Activated CD8-positive, alpha-beta memory T cell treated with anti-CD3 and anti-CD28 coated beads, Interleukin-2, amount 10 ng/mL, durations not matched to agents 7 days and 5 days (primary cell): ENCODE data around the gene RRP1. TPM values are rescaled to one million over a fixed set of nuclear protein-coding genes. Genes with fewer than 3 reads are reported as not detected.

Experiments
- ATAC-seq: fragments of 150-1000 bp; cut with Tn5 transposase; one replicate; pipeline ENCODE4 v1.10.0; 2021; ENCODE audit warnings: moderate library complexity
- CTCF ChIA-PET: fragments of 350-600 bp; sonication (Branson Sonifier 250); formaldehyde crosslinking; loops from one replicate; lab custom pipeline; 2021; ENCODE audit warnings: antibody characterized with exemption; lab: Charles Lee
- DNase-seq: peaks from one replicate; pipeline ENCODE4 v3.0.0-alpha.2; 2020
- H3K27ac Mint-ChIP-seq: one replicate; pipeline ENCODE4 v1.8.0; 2021; ENCODE audit warnings: mild to moderate bottlenecking, mixed read lengths
- H3K27me3 Mint-ChIP-seq: one replicate; pipeline ENCODE4 v1.8.0; 2021; ENCODE audit warnings: mixed read lengths
- H3K36me3 Mint-ChIP-seq: one replicate; pipeline ENCODE4 v1.8.0; 2021; ENCODE audit warnings: mild to moderate bottlenecking, mixed read lengths
- H3K4me1 Mint-ChIP-seq: one replicate; pipeline ENCODE4 v1.8.0; 2021; ENCODE audit warnings: mixed read lengths
- H3K4me3 Mint-ChIP-seq: one replicate; pipeline ENCODE4 v1.8.0; 2021; ENCODE audit warnings: mild to moderate bottlenecking, moderate library complexity, mixed read lengths
- H3K9me3 Mint-ChIP-seq: one replicate; pipeline ENCODE4 v1.8.0; 2022; ENCODE audit warnings: low read depth, mixed read lengths
- total RNA-seq, 2 experiments: library from RNA; stranded (reverse); gene quantifications; one replicate each; pipeline ENCODE4 v1.2.3, GENCODE V29; 2021

Gene RRP1
- total RNA-seq, 2 experiments from 2014 or later, result 37.7 to 45.2 TPM

DNA sequence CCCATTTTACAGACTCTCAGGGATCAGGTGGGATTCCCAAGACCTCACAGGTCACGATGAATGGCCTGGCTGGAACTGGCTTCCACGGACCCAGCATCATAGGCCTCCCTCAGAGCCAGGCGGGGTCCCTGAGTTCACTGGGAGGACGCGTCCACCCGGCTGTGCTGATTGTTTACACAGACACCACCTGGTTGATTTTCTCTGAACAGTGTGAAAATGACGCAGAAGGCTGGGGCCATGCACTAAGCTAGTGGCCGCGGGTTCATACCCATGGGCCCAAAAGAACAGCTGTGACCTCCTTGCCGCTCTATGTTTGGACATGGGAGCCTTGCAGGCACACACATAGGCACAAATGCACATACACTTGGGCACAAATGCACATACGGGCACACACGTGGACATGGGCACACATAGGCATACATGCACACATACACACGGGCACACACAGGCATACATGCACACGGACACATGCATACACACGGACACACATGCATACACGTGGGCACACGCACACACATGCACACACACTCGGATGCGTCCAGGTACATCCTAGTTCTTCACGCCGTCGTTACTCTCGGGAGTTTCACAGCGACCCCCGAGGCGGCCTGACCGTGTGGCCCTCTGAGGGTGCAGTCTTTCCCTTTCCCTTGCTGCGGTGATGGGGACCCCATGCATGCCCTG lies 36.5 kb upstream of the RRP1 start:
- H3K9me3 Mint-ChIP-seq, result no peaks in the 10 kb centered on the region
- peaks cover 2% of the 10 kb centered on the region for H3K4me1 Mint-ChIP-seq
- no peak overlapping the region for H3K4me3 Mint-ChIP-seq
- CTCF ChIA-PET, result no interaction called here
- H3K27me3 Mint-ChIP-seq, result no peaks in the 10 kb centered on the region
- no peak for DNase-seq
- H3K27ac Mint-ChIP-seq, result no peak overlapping the region
- no peak for ATAC-seq
- peaks cover 14% of the 10 kb centered on the region for H3K36me3 Mint-ChIP-seq

DNA sequence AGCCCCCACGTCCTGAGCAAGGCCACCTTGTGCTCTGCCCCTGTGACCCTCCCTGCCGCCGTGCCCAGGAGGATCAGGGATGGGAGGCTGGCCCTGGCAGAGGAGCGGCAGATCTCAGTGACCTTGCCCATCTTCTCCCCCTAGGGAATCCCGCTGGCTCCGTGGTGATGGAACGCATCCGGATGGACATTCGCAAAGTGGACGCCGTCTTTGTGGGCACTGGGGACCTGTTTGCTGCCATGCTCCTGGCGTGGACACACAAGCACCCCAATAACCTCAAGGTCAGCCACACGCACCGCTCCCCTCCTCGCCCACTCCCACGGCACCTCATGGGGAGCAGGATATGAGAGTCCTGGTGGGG lies 36.0 kb upstream of the RRP1 start:
- ATAC-seq (no peak), DNase-seq (no peak)
- H3K27me3 Mint-ChIP-seq, result no peaks in the 10 kb centered on the region
- H3K4me1 Mint-ChIP-seq, result peaks cover 2% of the 10 kb centered on the region
- H3K4me3 Mint-ChIP-seq, result no peak overlapping the region
- peaks cover 14% of the 10 kb centered on the region for H3K36me3 Mint-ChIP-seq
- CTCF ChIA-PET, result no interaction called here
- H3K27ac Mint-ChIP-seq, result no peak overlapping the region
- H3K9me3 Mint-ChIP-seq, result no peaks in the 10 kb centered on the region

DNA sequence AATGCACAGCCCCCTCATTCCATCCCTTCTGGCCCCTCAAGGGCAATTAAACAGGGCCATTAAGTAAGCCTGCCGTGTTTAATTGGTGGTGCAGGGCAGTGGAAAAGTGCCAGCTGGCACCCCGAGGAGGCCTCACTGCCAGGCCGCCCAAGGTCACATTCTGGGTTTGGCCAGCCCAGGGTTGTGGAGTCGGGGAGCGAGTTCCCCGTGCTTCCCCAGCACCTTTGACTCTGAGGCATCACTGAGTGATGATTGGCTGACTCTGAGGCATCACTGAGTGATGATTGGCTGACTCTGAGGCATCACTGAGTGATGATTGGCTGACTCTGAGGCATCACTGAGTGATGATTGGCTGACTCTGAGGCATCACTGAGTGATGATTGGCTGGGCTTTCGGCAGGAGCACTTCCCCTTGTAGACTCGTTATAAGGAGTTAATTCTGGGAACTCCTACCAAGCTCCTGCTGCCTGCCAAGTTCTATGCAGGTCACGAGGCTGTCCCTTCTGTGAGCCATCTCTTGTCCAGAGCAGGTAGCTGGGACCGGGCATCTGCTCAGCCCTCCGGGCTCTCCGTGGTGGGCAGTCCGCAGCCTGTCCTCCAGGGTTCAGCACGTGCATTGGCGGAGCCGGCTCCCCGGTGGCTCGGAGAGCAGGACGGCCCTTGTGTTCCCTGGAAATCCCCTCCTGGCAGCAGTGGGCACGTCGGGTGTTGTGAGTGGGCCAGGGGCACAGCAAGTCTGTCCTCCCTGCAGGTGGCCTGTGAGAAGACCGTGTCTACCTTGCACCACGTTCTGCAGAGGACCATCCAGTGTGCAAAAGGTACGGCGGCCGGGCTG lies 34.2 kb upstream of the RRP1 start:
- Mint-ChIP-seq H3K4me1 (no peaks in the 10 kb centered on the region), H3K9me3 (no peaks in the 10 kb centered on the region), H3K27me3 (no peaks in the 10 kb centered on the region), H3K36me3 (peaks cover 16% of the 10 kb centered on the region), H3K27ac (no peak overlapping the region), H3K4me3 (no peak overlapping the region)
- DNase-seq, result no peak
- CTCF ChIA-PET, result no interaction called here
- no peak for ATAC-seq

DNA sequence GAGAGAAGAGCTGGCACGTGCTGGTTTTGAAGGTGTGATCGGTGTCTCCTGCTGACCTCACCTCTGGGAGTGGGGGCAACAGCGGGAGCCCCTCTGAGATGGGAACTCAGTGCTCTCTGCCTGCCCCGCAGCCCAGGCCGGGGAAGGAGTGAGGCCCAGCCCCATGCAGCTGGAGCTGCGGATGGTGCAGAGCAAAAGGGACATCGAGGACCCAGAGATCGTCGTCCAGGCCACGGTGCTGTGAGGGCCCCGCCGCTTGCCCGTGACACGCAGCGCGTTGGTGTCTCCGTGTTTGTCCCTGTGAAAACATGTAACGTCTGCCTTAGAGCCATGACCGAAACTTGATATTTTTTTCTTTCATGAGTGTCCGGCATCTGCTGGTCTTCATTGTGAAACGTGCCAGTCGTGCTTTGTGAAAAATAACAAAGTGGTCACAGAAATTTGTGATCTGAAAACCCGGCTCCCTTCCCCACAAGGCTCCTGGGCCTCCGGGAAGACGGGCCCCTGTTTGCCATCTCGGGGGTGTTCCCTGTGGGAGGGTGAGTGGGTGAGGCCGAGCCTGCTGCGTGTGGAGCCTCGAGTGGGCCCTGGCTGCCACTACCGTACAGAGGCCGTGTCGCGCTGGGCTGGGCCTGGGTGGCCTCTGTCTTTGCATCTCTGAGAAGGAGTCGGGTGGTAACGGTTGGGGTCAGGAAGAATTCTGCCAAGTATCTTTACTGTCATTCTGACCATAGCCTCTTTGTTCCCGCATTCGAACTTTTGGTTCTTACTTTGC lies 33.4 kb upstream of the RRP1 start:
- Mint-ChIP-seq H3K4me1 (no peaks in the 10 kb centered on the region), H3K4me3 (no peak overlapping the region), H3K27ac (no peak overlapping the region), H3K36me3 (peaks cover 11% of the 10 kb centered on the region), H3K9me3 (no peaks in the 10 kb centered on the region), H3K27me3 (no peaks in the 10 kb centered on the region)
- DNase-seq, result no peak
- CTCF ChIA-PET, result no interaction called here
- ATAC-seq, result no peak

DNA sequence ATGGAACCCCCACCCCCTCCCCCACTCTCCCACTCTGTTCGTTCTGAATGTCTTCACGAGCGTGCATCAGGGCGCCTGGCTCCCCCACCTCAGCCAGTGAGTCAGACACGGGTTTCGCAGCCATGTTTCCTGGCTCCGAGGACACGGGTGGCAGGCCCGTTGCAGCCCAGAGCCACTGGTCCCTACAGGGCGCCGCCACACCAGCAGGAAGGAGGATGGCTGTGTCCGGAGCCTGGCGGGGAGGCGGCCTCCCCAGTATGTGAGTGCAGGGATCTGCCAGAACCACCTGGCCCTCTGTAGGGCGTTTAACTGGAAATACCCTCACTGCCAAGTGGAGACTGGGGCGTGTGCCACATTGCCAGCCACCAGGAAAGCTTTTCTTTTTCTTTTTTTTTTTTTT lies 31.8 kb upstream of the RRP1 start:
- H3K9me3 Mint-ChIP-seq, result no peaks in the 10 kb centered on the region
- H3K4me1 Mint-ChIP-seq, result no peaks in the 10 kb centered on the region
- H3K4me3 Mint-ChIP-seq, result no peak overlapping the region
- H3K36me3 Mint-ChIP-seq, result peaks cover 11% of the 10 kb centered on the region
- ATAC-seq (no peak), DNase-seq (no peak)
- H3K27me3 Mint-ChIP-seq, result no peaks in the 10 kb centered on the region
- no peak overlapping the region for H3K27ac Mint-ChIP-seq
- CTCF ChIA-PET, result no interaction called here

DNA sequence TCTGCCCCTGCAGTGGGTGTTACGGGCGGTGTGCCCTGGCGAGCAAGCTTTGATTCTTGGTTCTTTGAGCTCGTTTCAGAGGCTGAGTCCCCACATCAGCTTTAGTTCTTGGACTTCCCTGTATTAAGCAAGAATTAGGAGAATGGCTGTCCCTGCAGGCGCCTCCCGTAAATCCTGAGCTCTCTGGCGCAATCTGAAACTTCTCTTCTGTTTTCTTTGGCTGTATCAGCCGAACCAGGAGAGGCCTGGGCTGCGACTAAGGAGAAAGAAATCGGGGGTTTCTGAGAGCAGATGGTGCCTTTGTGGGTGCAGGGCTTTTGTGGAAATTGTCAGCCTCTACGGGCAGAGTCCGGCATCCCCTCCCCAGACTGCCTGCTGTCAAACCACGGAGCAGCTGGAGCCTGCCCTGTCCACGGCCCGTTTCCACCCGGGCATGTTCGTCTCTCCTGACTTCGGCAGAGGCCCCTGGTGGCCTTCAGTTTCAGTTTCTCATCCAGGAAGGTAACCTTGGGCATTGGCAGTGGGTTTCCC lies 31.2 kb upstream of the RRP1 start:
- Mint-ChIP-seq H3K4me1 (no peaks in the 10 kb centered on the region), H3K27me3 (no peaks in the 10 kb centered on the region), H3K27ac (no peak overlapping the region), H3K36me3 (peaks cover 9% of the 10 kb centered on the region), H3K4me3 (no peak overlapping the region), H3K9me3 (no peaks in the 10 kb centered on the region)
- CTCF ChIA-PET, result interaction anchor here (1.7 kb wide), 1 partner anchor 30 kb away, joined by 6 read pairs; no protein-coding TSS in a partner anchor
- no peak for ATAC-seq
- no peak for DNase-seq

DNA sequence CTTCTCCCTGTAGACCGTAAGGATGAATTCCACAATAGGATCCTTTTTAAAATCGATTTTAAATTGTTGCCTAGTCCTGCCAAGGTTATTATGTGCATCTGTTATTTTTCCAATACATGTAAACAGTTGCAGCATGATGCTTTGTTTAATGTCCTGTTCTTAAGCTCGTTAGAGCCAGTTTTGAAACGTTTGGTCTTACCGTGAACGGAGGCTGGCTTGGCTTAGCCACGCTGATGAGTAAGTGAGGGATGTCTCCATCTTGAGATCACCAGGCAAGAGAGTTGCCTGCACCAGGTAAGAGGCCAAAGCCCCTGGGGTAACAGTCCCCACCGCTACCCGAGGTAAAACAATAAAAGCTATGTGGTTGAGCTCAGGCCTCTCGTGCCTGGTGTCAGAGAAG lies 30.6 kb upstream of the RRP1 start:
- H3K27ac Mint-ChIP-seq, result no peak overlapping the region
- no peak for DNase-seq
- no peaks in the 10 kb centered on the region for H3K4me1 Mint-ChIP-seq
- peaks cover 9% of the 10 kb centered on the region for H3K36me3 Mint-ChIP-seq
- no peak for ATAC-seq
- H3K4me3 Mint-ChIP-seq, result no peak overlapping the region
- no peaks in the 10 kb centered on the region for H3K9me3 Mint-ChIP-seq
- CTCF ChIA-PET, result interaction anchor here (1.7 kb wide), 1 partner anchor 31 kb away, joined by 6 read pairs; no protein-coding TSS in a partner anchor
- H3K27me3 Mint-ChIP-seq, result no peaks in the 10 kb centered on the region

DNA sequence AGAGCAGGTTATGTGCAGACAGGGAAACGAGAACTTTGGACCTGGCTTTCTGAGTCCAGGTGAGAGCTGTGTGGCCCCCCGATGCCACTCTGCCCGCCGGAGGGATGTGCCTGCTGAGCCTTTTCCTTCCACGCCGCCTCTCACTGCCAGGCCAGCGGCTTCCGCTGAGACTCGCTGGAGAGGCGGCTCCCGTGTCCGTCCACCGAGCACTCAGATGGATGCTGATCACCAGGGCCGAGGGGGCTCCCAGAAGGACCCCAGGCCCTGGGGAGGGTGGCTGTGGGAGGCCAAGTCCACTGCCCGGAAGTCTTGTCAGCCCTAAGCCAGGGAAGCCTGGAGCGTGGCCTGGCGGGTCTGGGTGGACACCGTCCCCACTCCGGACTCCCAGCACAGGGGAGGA lies 29.7 kb upstream of the RRP1 start:
- CTCF ChIA-PET, result interaction anchor here (1.7 kb wide), 1 partner anchor 32 kb away, joined by 6 read pairs; no protein-coding TSS in a partner anchor

DNA sequence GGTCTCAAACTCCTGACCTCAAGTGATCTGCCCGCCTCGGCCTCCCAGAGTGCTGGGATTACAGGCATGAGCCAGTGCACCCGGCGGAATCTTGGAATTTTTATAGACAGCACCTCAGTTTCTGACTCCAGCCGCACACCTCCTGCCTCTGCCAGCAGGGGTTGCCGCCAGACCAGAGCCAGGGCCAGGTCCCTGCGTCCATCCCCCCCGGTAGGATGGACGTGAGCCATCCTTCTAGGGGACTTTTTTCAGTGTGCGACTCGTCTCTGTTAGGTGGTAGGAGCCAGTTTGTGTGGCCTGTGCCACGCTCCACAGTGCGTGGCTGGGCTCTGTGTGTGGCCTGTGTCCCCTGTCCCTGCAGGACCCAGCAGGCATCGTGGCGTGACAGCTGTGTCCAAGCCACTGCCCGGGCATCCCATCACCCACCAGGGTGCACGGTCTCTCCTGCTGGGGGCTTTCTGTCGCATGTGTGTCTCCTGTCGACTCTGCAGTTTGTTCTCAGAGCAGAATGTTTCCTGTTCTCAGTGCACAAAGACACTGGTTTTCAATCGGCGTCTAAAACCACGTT lies 28.9 kb upstream of the RRP1 start:
- Mint-ChIP-seq H3K9me3 (no peaks in the 10 kb centered on the region), H3K36me3 (peaks cover 8% of the 10 kb centered on the region), H3K4me1 (no peaks in the 10 kb centered on the region), H3K4me3 (no peak overlapping the region), H3K27me3 (no peaks in the 10 kb centered on the region), H3K27ac (no peak overlapping the region)
- DNase-seq, result no peak
- ATAC-seq, result no peak
- CTCF ChIA-PET, result no interaction called here

More for the DNA sequence above, 29.7 kb upstream of the RRP1 start:
- Mint-ChIP-seq H3K9me3 (no peaks in the 10 kb centered on the region), H3K4me1 (no peaks in the 10 kb centered on the region), H3K27me3 (no peaks in the 10 kb centered on the region), H3K4me3 (no peak overlapping the region), H3K36me3 (peaks cover 9% of the 10 kb centered on the region), H3K27ac (no peak overlapping the region)
- no peak for DNase-seq
- no peak for ATAC-seq

DNA sequence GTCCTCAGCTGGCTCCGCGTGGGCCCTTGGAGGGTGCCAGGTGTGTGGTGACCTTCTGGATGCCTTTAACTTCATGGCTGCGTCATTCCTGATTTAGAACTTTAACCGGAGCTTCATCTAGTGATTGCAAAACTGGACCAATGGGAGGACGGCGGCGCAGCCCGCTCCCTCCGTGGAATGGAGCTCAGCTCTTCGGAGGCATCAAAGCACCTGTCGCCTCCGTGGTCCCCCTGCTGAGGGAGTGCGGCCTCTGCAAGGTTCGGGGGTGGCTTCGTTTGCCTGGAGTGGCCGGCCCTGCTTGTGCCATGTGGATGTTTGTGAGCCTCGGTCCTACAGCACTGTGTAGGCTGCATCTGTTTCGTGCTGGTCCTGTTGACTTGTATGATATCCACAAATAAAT lies 27.5 kb upstream of the RRP1 start:
- ATAC-seq, result no peak
- Mint-ChIP-seq H3K4me1 (no peaks in the 10 kb centered on the region), H3K9me3 (no peaks in the 10 kb centered on the region), H3K27me3 (no peaks in the 10 kb centered on the region), H3K36me3 (peaks cover 2% of the 10 kb centered on the region), H3K27ac (no peak overlapping the region), H3K4me3 (no peak overlapping the region)
- DNase-seq, result no peak
- CTCF ChIA-PET, result no interaction called here

DNA sequence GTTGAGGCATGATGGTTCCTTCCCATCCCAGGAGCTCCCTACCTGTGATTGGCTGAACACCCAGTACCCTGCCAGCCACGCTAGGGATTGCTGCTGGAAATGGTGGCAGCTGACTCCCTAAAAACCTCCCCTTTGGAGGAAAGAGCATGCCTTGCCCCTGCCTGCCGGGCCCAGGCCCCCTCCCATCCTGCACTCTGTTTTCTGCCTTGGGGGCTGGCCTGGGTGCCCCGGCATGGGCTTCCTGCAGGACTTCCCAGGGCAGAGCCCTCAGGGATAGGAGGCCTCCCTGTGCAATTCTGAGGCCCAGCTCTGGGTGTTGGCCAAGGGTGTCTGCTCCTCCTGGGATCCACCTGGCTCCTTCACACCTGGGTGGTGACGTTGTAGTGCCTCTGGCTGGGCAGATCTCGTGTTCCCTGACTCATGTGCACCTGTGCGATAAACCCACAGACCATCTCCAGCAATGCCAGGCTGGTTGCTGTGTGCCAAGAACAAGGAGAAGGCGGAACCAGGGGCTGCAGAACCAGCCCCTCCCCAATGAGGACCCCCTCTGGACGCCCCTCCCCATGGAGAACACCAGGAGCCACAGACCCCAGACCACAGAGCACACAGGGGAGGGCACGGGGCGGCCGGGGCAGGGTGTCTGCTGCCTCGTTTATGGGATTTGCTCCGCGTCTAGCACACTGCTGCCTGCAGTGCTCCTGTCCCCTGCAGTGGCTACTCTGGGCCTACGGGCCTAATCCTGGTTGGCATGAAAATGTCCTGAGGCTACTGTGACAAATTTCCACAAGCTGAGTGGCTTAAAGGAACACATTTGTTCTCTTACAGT lies 26.9 kb upstream of the RRP1 start:
- no peaks in the 10 kb centered on the region for H3K4me1 Mint-ChIP-seq
- no peaks in the 10 kb centered on the region for H3K27me3 Mint-ChIP-seq
- peaks cover 2% of the 10 kb centered on the region for H3K36me3 Mint-ChIP-seq
- H3K27ac Mint-ChIP-seq, result no peak overlapping the region
- CTCF ChIA-PET, result no interaction called here
- DNase-seq (no peak), ATAC-seq (no peak)
- no peaks in the 10 kb centered on the region for H3K9me3 Mint-ChIP-seq
- no peak overlapping the region for H3K4me3 Mint-ChIP-seq

DNA sequence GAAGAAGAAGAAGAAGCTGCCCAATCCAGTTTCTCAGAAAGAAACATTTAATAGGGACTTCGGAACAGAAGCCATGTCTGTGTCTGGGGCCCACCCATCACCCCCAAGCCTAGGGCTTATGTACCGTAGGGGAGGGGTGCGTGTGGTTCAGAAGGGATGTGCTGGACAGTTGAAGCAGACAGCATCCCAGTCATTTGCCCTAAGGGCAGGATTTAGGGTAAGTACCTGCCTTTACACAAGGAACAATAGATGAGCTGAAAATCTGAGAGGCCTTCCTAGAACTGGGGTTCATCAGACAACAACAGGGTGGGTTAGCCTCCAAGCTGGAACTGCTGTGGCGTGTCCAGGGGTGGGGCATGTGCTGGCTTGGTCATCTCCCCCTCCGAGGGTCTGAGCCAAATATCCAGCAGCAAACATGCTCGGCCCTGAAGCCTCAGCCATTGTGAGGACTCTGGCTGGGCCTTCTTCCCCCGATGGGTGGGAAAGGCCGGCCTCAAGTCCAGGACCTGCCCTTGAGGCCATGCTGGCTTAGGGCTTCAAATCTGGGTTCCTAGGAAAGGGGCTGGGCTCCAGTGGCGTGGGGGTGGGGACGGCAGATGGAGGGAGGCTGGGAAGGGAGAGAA lies 25.4 kb upstream of the RRP1 start:
- DNase-seq, result no peak
- Mint-ChIP-seq H3K27ac (no peak overlapping the region), H3K4me1 (no peaks in the 10 kb centered on the region), H3K36me3 (no peaks in the 10 kb centered on the region), H3K4me3 (no peak overlapping the region), H3K9me3 (no peaks in the 10 kb centered on the region), H3K27me3 (no peaks in the 10 kb centered on the region)
- no peak for ATAC-seq
- CTCF ChIA-PET, result no interaction called here
